Esophagus muscularis mucosa (tissue), 4 donors: ENCODE results near the gene NLRP9.
"Not testable (repeated sequence)": the region's sequence is repeated elsewhere in the genome, so short reads cannot be mapped to it uniquely, and the experiment has no call there.

ENCODE experiments used
- EP300 ChIP-seq: sonication (generic); formaldehyde crosslinking; IDR thresholded peaks from one replicate; pipeline ENCODE4 v1.6.1; 2017; ENCODE audit warnings: antibody characterized with exemption
- POLR2A ChIP-seq: fragments of 450-650 bp; IDR thresholded peaks from one replicate; pipeline ENCODE4 v1.6.1; 2017; ENCODE audit warnings: antibody characterized with exemption, moderate library complexity, mild to moderate bottlenecking, low read depth
- POLR2AphosphoS5 ChIP-seq, 2 donors: sonication (generic); formaldehyde crosslinking; IDR thresholded peaks; one replicate each; pipeline ENCODE4 v1.6.1; 2017; ENCODE audit warnings: antibody characterized with exemption in 2 of 2
- TF ChIP-seq, protein P1 (sequence below), 3 experiments: fragments of 200-600 bp in 2 of 3; fragments of 450-650 bp in 1 of 3; sonication (generic) in 2 of 3; IDR thresholded peaks; one replicate each; pipeline ENCODE4 v1.5.1; 2017 to 2019; ENCODE audit warnings: antibody characterized with exemption in 3 of 3, mild to moderate bottlenecking in 2 of 3, moderate library complexity in 1 of 3

GRCh38 chr19:55730378-55730777 lies 7.8 kb downstream of the NLRP9 start:
- TF ChIP-seq, protein P1, sequence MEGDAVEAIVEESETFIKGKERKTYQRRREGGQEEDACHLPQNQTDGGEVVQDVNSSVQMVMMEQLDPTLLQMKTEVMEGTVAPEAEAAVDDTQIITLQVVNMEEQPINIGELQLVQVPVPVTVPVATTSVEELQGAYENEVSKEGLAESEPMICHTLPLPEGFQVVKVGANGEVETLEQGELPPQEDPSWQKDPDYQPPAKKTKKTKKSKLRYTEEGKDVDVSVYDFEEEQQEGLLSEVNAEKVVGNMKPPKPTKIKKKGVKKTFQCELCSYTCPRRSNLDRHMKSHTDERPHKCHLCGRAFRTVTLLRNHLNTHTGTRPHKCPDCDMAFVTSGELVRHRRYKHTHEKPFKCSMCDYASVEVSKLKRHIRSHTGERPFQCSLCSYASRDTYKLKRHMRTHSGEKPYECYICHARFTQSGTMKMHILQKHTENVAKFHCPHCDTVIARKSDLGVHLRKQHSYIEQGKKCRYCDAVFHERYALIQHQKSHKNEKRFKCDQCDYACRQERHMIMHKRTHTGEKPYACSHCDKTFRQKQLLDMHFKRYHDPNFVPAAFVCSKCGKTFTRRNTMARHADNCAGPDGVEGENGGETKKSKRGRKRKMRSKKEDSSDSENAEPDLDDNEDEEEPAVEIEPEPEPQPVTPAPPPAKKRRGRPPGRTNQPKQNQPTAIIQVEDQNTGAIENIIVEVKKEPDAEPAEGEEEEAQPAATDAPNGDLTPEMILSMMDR (IDR thresholded peaks at IDR 0.05): not testable (repeated sequence)
- TF ChIP-seq POLR2A; POLR2AphosphoS5 (IDR thresholded peaks at IDR 0.05); EP300: not testable (repeated sequence)
